Measurements from ENCODE around the gene DNAJC12. TPM values are rescaled to one million over a fixed set of nuclear protein-coding genes. Genes with fewer than 3 reads are reported as not detected.

DNAJC12 gene
- polyA plus RNA-seq, 1 of the 3 experiments (the other 2 are of a cell fraction), result 7.9 TPM

DNA sequence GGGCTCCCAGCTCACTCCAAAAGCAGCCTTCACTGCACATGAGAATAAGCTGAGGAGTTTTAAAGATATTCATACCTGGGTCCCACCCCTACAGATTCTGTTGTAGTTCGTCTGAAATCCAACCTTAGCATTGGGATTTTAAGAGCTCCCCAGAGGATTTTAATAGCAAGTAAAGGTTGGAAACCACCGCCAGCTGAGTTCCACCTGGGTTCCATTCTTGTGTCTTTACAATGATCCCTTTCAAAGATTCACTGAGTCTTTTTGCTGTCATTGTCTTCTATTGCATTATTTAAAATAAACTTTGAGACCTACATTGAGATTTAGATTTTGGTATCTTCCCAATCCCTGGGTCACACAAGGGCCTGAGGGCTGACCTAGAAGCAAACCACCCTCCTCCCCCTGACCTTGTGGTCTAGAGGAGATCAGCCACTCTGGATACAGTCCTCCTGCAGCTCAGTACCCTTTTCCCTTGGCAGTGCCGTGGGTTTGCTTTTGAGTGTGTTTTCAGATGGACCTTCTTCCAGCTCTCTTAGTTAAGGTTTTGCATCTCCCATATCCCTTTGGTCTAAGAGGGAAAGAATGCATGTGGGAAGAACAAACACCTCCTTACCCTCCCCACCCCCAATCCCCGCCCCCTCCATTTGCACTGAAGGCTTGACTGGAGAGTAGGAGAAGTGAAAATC lies 23.9 kb upstream of the DNAJC12 start:
- Histone ChIP-seq H3K9me3 (no peaks in the 10 kb centered on the region), H3K9me2 (no peaks in the 10 kb centered on the region), H3K4me1 (ENCODE audit: control insufficient read depth in 1 of 2, insufficient read depth in 2 of 2, low read depth in 1 of 2, low read length in 1 of 2) (peaks cover 0 to 3% of the 10 kb centered on the region in 2 experiments; a peak in 1 of 4 replicates), H3K36me3 (replicated peaks in 1 of 2; ENCODE audit: control insufficient read depth in 1 of 2, insufficient read depth in 2 of 2, low read length in 1 of 2) (no peaks in the 10 kb centered on the region), H2AFZ (ENCODE audit: low read depth) (no peak overlapping the region), H3K27ac (ENCODE audit: low read depth in 2 of 2, low read length in 1 of 2) (no peak overlapping the region), H3K4me2 (no peak overlapping the region), H3K79me2 (ENCODE audit: insufficient read depth) (no peaks in the 10 kb centered on the region), H3K4me3 (ENCODE audit: low read depth in 2 of 2, low read length in 1 of 2) (no peak overlapping the region), H3K9ac (no peak overlapping the region), H3F3A (replicated peaks; ENCODE audit: insufficient read depth) (no peaks in the 10 kb centered on the region), H3K27me3 (ENCODE audit: insufficient read depth) (no peaks in the 10 kb centered on the region), H4K20me1 (ENCODE audit: insufficient read depth) (no peaks in the 10 kb centered on the region)
- WGBS (ENCODE audit: low lambda C conversion rate), result 85% methylated on average over 4 of the region's 4 CpGs
- TF ChIP-seq, protein P1, sequence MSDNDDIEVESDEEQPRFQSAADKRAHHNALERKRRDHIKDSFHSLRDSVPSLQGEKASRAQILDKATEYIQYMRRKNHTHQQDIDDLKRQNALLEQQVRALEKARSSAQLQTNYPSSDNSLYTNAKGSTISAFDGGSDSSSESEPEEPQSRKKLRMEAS (IDR thresholded peaks at IDR 0.05; ENCODE audit: low read depth), result no peak
- TF ChIP-seq EZH2phosphoT487 (IDR thresholded peaks at IDR 0.05; ENCODE audit: borderline replicate concordance, low read depth) (no peak), YY1 (IDR thresholded peaks at IDR 0.05; ENCODE audit: low read depth) (no peak), RCOR1 (IDR thresholded peaks at IDR 0.05; ENCODE audit: low read length) (no peak), RAD21 (IDR thresholded peaks at IDR 0.05; ENCODE audit: low read length) (no peak), POLR2AphosphoS5 (IDR thresholded peaks at IDR 0.05; ENCODE audit: low read depth, low read length) (no peak), SMC3 (IDR thresholded peaks at IDR 0.05; ENCODE audit: low read depth, low read length) (no peak), ELF1 (IDR thresholded peaks at IDR 0.05) (no peak), MXI1 (IDR thresholded peaks at IDR 0.05; ENCODE audit: low read depth, low read length) (no peak), TCF12 (IDR thresholded peaks at IDR 0.05) (no peak), FOSL2 (IDR thresholded peaks at IDR 0.05; ENCODE audit: borderline replicate concordance, low read depth) (no peak), FOXM1 (IDR thresholded peaks at IDR 0.05; ENCODE audit: low read depth) (no peak), NFIC (IDR thresholded peaks at IDR 0.05; ENCODE audit: borderline replicate concordance) (no peak), MEF2A (IDR thresholded peaks at IDR 0.05; ENCODE audit: borderline replicate concordance, low read depth) (no peak), SIN3A (IDR thresholded peaks at IDR 0.05; ENCODE audit: borderline replicate concordance, low read depth, low read length) (no peak), GATA2 (CRISPR knock-in tag; IDR thresholded peaks at IDR 0.05) (no peak)
- TF ChIP-seq, protein P2, sequence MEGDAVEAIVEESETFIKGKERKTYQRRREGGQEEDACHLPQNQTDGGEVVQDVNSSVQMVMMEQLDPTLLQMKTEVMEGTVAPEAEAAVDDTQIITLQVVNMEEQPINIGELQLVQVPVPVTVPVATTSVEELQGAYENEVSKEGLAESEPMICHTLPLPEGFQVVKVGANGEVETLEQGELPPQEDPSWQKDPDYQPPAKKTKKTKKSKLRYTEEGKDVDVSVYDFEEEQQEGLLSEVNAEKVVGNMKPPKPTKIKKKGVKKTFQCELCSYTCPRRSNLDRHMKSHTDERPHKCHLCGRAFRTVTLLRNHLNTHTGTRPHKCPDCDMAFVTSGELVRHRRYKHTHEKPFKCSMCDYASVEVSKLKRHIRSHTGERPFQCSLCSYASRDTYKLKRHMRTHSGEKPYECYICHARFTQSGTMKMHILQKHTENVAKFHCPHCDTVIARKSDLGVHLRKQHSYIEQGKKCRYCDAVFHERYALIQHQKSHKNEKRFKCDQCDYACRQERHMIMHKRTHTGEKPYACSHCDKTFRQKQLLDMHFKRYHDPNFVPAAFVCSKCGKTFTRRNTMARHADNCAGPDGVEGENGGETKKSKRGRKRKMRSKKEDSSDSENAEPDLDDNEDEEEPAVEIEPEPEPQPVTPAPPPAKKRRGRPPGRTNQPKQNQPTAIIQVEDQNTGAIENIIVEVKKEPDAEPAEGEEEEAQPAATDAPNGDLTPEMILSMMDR (IDR thresholded peaks at IDR 0.05), result no peak
- TF ChIP-seq, protein P3, sequence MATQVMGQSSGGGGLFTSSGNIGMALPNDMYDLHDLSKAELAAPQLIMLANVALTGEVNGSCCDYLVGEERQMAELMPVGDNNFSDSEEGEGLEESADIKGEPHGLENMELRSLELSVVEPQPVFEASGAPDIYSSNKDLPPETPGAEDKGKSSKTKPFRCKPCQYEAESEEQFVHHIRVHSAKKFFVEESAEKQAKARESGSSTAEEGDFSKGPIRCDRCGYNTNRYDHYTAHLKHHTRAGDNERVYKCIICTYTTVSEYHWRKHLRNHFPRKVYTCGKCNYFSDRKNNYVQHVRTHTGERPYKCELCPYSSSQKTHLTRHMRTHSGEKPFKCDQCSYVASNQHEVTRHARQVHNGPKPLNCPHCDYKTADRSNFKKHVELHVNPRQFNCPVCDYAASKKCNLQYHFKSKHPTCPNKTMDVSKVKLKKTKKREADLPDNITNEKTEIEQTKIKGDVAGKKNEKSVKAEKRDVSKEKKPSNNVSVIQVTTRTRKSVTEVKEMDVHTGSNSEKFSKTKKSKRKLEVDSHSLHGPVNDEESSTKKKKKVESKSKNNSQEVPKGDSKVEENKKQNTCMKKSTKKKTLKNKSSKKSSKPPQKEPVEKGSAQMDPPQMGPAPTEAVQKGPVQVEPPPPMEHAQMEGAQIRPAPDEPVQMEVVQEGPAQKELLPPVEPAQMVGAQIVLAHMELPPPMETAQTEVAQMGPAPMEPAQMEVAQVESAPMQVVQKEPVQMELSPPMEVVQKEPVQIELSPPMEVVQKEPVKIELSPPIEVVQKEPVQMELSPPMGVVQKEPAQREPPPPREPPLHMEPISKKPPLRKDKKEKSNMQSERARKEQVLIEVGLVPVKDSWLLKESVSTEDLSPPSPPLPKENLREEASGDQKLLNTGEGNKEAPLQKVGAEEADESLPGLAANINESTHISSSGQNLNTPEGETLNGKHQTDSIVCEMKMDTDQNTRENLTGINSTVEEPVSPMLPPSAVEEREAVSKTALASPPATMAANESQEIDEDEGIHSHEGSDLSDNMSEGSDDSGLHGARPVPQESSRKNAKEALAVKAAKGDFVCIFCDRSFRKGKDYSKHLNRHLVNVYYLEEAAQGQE (IDR thresholded peaks at IDR 0.05; ENCODE audit: low read depth, low read length), result no peak
- TF ChIP-seq, protein P4, sequence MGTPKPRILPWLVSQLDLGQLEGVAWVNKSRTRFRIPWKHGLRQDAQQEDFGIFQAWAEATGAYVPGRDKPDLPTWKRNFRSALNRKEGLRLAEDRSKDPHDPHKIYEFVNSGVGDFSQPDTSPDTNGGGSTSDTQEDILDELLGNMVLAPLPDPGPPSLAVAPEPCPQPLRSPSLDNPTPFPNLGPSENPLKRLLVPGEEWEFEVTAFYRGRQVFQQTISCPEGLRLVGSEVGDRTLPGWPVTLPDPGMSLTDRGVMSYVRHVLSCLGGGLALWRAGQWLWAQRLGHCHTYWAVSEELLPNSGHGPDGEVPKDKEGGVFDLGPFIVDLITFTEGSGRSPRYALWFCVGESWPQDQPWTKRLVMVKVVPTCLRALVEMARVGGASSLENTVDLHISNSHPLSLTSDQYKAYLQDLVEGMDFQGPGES (IDR thresholded peaks at IDR 0.05; ENCODE audit: low read depth, low read length), result no peak
- ChIA-PET POLR2A (no interaction called here), CTCF (interaction anchor here (0.8 to 1.0 kb wide), 2 partner anchors 295 to 440 kb away, joined by 4 to 5 read pairs; no protein-coding TSS in a partner anchor)
- no peak for DNase-seq
